Stomach (tissue), 9 donors: ENCODE data around the gene PDCD1. TPM values are rescaled to one million over a fixed set of nuclear protein-coding genes. Genes with fewer than 3 reads are reported as not detected.

ENCODE experiments used
- DNase-seq, 2 donors: peaks; one replicate each; pipeline versions ENCODE4 v3.0.0 to v3.0.0-alpha.2; 2013 to 2019
- H3K27ac ChIP-seq, 5 donors: fragments of 200-600 bp in 4 of 5; sonication (generic) in 4 of 5; one replicate each; pipeline ENCODE4 v1.5.1; 2013 to 2019; ENCODE audit warnings: mild to moderate bottlenecking in 1 of 5, moderate library complexity in 1 of 5
- H3K27me3 ChIP-seq, 3 donors: fragments of 200-600 bp; sonication (generic); one replicate each; pipeline ENCODE4 v1.5.1; 2017 to 2019; ENCODE audit warnings: mixed run types in 1 of 3
- H3K36me3 ChIP-seq, 4 donors: fragments of 200-600 bp; sonication (generic); 1 replicate in 3 of 4; 2 replicates in 1 of 4; pipeline ENCODE4 v1.5.1; 2016 to 2019
- H3K4me1 ChIP-seq, 4 donors: fragments of 200-600 bp; sonication (generic); one replicate each; pipeline ENCODE4 v1.5.1; 2016 to 2019
- H3K4me3 ChIP-seq, 4 donors: fragments of 200-600 bp; sonication (generic) in 3 of 4; one replicate each; pipeline ENCODE4 v1.5.1; 2016 to 2019; ENCODE audit warnings: mild to moderate bottlenecking in 1 of 4
- H3K9me3 ChIP-seq, 4 donors: fragments of 200-600 bp; sonication (generic); one replicate each; pipeline ENCODE4 v1.5.1; 2016 to 2019
- EP300 ChIP-seq: sonication (generic); formaldehyde crosslinking; IDR thresholded peaks from one replicate; pipeline ENCODE4 v1.6.1; 2017; ENCODE audit warnings: antibody characterized with exemption
- POLR2A ChIP-seq, 4 donors: fragments of 450-650 bp; IDR thresholded peaks; one replicate each; pipeline ENCODE4 v1.6.1; 2016; ENCODE audit warnings: antibody characterized with exemption in 4 of 4, control low read depth in 2 of 4, mild to moderate bottlenecking in 1 of 4, moderate library complexity in 1 of 4
- POLR2AphosphoS5 ChIP-seq, 3 donors: sonication (generic); formaldehyde crosslinking; IDR thresholded peaks; one replicate each; pipeline ENCODE4 v1.6.1; 2016; ENCODE audit warnings: antibody characterized with exemption in 3 of 3
- WGBS, 5 donors: extraction: QIAGEN DNeasy Blood & Tissue Kit in 3 of 5; methylation state at CpG; one replicate each; pipeline versions ENCODE4 v1.1.5 to v1.1.7; 2013 to 2018; 5-methylcytosine and 5-hydroxymethylcytosine counted together
- intact Hi-C: fragments of 100-400 bp; cut with DNase I; formaldehyde crosslinking; loops from one replicate; pipeline ENCODE4 v1.15.1; 2023; ENCODE audit warnings: low total_unique reads
- polyA plus RNA-seq, 3 donors: library from polyadenylated mRNA; stranded (reverse); fragments of 200-250 nt; gene quantifications; one replicate each; pipeline ENCODE4 v1.2.3, GENCODE V29; 2013
- total RNA-seq, 5 donors: library from RNA; depleted of rRNA; stranded (reverse); fragments of >200 nt; gene quantifications; one replicate each; pipeline versions ENCODE4 v1.1.0 to v1.2.3, GENCODE V29; 2014 to 2016
- TF ChIP-seq, protein P1 (sequence below), 7 experiments: fragments of 450-650 bp in 4 of 7; fragments of 200-600 bp in 3 of 7; sonication (generic) in 3 of 7; IDR thresholded peaks; one replicate each; pipeline ENCODE4 v1.5.1; 2016 to 2019; ENCODE audit warnings: antibody characterized with exemption in 7 of 7, control low read depth in 2 of 7, mild to moderate bottlenecking in 1 of 7
- donor health status: healthy with polysubstance abuse.
- donor health status: Bipolar disorder and iron deficiency.
- donor health status: healthy.

Gene PDCD1
- total and polyA plus RNA-seq, 8 donors = 0.18 to 2.2 (median 0.60) TPM; not detected in 3

- Histone ChIP-seq H3K36me3 (no peaks in the 10 kb centered on the region), H3K4me3 (no peak overlapping the region), H3K27me3 (peaks cover 0 to 11% (median 0%) of the 10 kb centered on the region in 3 donors), H3K9me3 (no peaks in the 10 kb centered on the region), H3K4me1 (peaks cover 0 to 26% (median 6%) of the 10 kb centered on the region in 4 donors), H3K27ac (no peak overlapping the region)
- TF ChIP-seq POLR2AphosphoS5 (IDR thresholded peaks at IDR 0.05) (no peak), POLR2A (IDR thresholded peaks at IDR 0.05) (no peak), EP300 (no peak)
- TF ChIP-seq, protein P1, sequence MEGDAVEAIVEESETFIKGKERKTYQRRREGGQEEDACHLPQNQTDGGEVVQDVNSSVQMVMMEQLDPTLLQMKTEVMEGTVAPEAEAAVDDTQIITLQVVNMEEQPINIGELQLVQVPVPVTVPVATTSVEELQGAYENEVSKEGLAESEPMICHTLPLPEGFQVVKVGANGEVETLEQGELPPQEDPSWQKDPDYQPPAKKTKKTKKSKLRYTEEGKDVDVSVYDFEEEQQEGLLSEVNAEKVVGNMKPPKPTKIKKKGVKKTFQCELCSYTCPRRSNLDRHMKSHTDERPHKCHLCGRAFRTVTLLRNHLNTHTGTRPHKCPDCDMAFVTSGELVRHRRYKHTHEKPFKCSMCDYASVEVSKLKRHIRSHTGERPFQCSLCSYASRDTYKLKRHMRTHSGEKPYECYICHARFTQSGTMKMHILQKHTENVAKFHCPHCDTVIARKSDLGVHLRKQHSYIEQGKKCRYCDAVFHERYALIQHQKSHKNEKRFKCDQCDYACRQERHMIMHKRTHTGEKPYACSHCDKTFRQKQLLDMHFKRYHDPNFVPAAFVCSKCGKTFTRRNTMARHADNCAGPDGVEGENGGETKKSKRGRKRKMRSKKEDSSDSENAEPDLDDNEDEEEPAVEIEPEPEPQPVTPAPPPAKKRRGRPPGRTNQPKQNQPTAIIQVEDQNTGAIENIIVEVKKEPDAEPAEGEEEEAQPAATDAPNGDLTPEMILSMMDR (IDR thresholded peaks at IDR 0.05) = no peak
- intact Hi-C loops = no loop called here
- DNase-seq = peak in 1 of 2 donors; percentile 23
- WGBS, 5 donors = 88 to 92% (median 91%) methylated on average over 22 to 29 of the region's 29 CpGs
Measured at GRCh38 chr2:241904791-241905710, 46.4 kb upstream of the PDCD1 start.

DNA sequence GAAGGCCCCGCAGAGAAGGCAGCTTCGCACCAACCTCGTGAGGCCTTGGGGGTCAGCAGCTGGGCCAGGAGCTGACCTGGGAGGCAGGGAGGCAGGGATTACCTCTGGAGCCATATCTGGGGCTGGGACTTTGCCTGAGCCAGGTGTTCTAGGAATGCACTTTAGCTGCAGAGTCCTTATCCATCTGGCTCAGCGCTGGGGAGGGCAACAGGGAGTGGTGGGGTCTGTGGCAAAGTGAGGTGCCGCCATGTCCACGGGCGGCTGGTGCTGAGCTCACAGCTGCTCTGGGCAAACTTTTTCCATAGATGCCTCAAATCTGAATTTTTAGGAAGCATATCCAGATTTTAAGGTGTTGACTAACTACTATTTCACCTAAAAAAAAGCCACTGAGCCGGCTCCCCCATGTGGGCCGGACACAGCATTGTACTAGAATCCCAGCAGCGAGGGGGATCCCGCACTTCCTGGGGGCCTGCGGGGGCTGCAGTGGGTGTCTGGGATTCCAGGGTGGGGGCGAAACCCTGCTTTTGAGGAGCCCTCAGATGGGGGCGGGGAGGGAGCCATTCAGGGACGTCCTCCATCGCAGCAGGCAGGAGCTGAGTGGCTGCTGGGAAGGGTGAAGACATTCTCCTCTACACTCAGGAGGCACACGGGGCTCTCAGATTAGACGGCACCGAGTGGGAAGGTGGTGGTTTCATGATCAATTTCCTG is 45.5 kb upstream of the PDCD1 start:
- TF ChIP-seq, protein P1 (IDR thresholded peaks at IDR 0.05) = no peak
- TF ChIP-seq EP300 (no peak), POLR2A (IDR thresholded peaks at IDR 0.05) (no peak), POLR2AphosphoS5 (IDR thresholded peaks at IDR 0.05) (no peak)
- peaks cover 0 to 11% (median 0%) of the 10 kb centered on the region in 3 donors for H3K27me3 ChIP-seq
- WGBS, 5 donors = 87 to 94% (median 90%) methylated on average over 16 to 19 of the region's 19 CpGs
- peak in 1 of 2 donors; percentile 20 for DNase-seq
- intact Hi-C loops = no loop called here
- peaks cover 0 to 35% (median 6%) of the 10 kb centered on the region in 4 donors for H3K4me1 ChIP-seq
- no peak overlapping the region for H3K4me3 ChIP-seq
- H3K9me3 ChIP-seq = no peaks in the 10 kb centered on the region
- H3K36me3 ChIP-seq = no peaks in the 10 kb centered on the region
- no peak overlapping the region for H3K27ac ChIP-seq

DNA sequence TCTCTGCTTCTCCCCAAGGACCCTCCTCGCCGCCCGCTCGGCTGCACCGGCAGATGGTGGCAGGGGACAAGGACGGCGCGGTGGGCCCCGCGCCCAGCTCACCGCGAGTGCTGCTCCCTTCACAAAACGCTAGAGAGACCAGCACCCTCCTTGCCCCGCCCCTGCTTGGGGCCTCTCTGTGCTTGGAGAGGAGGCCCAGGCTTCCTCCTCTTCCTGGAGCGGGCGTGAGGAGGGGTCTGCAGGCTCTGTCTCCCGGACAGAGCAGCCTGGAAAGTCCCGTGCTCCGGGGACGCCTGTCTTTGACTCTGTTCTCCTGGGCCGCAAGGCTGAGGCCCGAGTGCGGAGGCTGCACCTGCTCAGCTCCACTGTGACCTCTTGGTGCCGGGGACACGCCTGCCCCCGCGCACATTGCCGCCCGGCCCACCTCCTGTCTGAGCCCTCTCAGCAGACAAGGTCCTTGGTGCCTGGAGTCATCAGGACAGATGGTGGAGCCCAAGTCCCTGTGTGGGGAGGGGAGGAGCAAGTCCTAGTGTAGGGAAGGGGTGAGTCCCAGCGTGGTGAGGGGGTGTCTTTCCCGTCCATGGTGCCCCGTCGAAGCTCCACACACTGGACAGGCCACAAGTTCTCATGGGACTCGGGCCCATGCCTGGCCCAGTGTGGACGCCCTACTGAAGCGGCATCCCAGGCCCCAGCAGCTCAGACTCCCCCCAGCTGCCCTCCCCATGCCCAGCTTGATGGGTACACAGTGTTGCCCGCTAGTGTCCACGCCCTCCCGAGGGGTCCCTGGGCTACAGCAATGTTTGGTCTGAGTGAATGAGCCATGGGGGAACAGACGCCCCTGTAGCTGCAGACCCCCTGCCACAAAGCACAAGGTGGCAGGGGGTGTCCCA is 44.7 kb upstream of the PDCD1 start:
- Histone ChIP-seq H3K27me3 (peaks cover 0 to 11% (median 0%) of the 10 kb centered on the region in 3 donors), H3K4me3 (no peak overlapping the region), H3K27ac (no peak overlapping the region), H3K9me3 (no peaks in the 10 kb centered on the region), H3K4me1 (peaks cover 0 to 43% (median 9%) of the 10 kb centered on the region in 4 donors), H3K36me3 (no peaks in the 10 kb centered on the region)
- peak in 1 of 2 donors; percentile 15 for DNase-seq
- WGBS, 5 donors = 93 to 95% (median 94%) methylated on average over 33 to 40 of the region's 40 CpGs
- TF ChIP-seq, protein P1 (IDR thresholded peaks at IDR 0.05) = no peak
- TF ChIP-seq POLR2AphosphoS5 (IDR thresholded peaks at IDR 0.05) (no peak), POLR2A (IDR thresholded peaks at IDR 0.05) (no peak), EP300 (no peak)
- intact Hi-C loops = no loop called here
